Measurements from ENCODE around the gene PCGF3.
"Not testable (repeated sequence)": the region's sequence is repeated elsewhere in the genome, so short reads cannot be mapped to it uniquely, and the experiment has no call there.

The PCGF3 gene

DNA sequence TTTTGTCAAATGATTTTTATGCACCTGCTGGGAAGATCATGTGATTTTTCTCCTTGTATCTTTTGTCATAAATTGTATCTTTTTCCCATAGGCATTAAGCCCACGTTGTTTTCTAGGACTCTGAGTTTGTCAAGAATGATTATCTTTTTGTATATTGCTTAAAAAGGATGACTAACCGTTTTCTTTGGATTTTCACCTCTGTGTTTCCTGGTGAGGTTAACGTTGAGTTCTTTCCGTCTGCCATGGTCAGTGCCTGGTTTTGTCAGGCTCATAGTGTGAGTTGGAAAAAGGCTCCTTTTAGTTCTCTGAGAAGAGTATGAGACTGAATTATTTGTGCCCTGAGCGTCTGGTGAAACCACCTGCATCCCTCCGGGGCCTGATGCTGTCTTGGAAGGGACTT, 21.9 kb downstream of the PCGF3 start:
- DNase-seq (ENCODE audit: low spot score): no peak
- in situ Hi-C loops (cut with MboI; ENCODE audit: low pct_unique_long_range_greater_than_20kb, low sequenced_read_pairs, unreplicated experiment): no loop called here
- TF ChIP-seq, protein P1, sequence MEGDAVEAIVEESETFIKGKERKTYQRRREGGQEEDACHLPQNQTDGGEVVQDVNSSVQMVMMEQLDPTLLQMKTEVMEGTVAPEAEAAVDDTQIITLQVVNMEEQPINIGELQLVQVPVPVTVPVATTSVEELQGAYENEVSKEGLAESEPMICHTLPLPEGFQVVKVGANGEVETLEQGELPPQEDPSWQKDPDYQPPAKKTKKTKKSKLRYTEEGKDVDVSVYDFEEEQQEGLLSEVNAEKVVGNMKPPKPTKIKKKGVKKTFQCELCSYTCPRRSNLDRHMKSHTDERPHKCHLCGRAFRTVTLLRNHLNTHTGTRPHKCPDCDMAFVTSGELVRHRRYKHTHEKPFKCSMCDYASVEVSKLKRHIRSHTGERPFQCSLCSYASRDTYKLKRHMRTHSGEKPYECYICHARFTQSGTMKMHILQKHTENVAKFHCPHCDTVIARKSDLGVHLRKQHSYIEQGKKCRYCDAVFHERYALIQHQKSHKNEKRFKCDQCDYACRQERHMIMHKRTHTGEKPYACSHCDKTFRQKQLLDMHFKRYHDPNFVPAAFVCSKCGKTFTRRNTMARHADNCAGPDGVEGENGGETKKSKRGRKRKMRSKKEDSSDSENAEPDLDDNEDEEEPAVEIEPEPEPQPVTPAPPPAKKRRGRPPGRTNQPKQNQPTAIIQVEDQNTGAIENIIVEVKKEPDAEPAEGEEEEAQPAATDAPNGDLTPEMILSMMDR (IDR thresholded peaks at IDR 0.05; ENCODE audit: extremely low read depth, insufficient read depth, missing control alignments): no peak

DNA sequence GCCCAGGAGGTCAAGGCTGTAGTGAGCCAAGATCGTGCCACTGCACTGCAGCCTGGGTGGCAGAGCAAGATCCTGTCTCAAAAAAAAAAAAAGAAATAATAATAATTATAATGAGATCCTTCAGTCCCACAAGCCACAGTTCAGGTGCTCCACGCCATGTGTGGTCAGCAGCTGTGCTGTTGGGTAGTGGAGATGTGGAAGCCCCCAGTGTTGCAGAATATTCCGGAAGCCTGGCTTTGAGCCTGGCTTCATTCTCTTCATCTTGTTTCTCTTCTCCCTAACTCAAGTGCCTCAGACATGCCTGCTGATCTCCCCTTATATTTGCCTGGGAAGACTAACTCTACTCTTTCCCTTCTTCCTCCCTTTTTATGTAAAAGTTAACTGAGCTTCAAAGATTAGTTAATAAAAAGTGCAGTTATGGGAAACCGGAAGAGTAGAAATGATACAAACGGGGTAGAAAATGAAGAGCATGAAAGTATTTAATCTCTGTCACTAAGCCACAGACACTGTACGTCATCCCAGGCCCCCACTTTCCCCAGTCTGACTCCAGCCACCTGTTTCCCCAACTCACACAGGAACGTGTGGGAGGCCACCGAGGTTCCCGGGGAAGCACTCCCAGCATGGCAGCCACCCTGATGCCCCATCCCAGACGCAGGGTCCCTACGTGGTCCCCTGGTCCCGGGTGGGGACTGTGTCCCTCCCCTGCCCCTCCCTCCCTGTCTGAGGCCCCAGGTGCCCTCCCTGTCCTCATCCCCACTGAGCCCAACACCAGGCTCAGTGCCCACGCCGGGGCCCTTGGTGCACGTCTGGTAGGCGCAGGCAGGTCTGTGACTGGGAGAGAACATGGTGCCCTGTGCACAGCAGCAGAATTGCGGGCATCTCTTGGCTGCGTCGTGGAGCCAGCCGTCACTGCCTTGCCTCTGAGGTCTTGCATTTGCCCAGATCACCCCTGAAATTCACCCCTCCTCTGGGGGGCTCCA, 24.0 kb downstream of the PCGF3 start:
- TF ChIP-seq, protein P1 (IDR thresholded peaks at IDR 0.05; ENCODE audit: extremely low read depth, insufficient read depth, missing control alignments): no peak
- DNase-seq (ENCODE audit: low spot score): no peak
- in situ Hi-C loops (cut with MboI; ENCODE audit: low pct_unique_long_range_greater_than_20kb, low sequenced_read_pairs, unreplicated experiment): no loop called here

DNA sequence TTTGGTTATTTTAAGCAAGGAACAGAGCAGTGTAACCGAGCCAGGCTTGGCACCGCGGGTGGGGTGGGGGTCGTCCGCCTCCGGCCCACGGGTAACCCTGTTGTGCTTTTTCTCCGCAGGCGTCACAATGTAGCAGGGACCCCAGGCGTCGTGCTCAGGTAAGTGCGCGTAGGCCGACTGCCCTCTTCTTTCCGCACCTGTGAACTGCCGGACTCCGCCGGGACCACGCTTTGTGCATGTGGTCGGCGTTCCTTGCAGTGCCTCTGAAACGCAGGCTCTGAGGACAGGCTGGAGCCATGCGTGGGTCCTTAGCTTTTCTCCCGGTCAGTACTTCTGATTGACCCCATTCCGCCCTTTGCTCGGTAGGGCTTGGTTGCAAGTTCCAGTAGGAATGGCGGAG, 24.9 kb downstream of the PCGF3 start:
- in situ Hi-C loops (cut with MboI; ENCODE audit: low pct_unique_long_range_greater_than_20kb, low sequenced_read_pairs, unreplicated experiment): no loop called here
- TF ChIP-seq, protein P1 (IDR thresholded peaks at IDR 0.05; ENCODE audit: extremely low read depth, insufficient read depth, missing control alignments): no peak
- DNase-seq (ENCODE audit: low spot score): no peak

- in situ Hi-C loops (cut with MboI; ENCODE audit: low pct_unique_long_range_greater_than_20kb, low sequenced_read_pairs, unreplicated experiment); DNase-seq (ENCODE audit: low spot score): not testable (repeated sequence)
Observed at GRCh38 chr4:730946-731904, 25.6 kb downstream of the PCGF3 start.

DNA sequence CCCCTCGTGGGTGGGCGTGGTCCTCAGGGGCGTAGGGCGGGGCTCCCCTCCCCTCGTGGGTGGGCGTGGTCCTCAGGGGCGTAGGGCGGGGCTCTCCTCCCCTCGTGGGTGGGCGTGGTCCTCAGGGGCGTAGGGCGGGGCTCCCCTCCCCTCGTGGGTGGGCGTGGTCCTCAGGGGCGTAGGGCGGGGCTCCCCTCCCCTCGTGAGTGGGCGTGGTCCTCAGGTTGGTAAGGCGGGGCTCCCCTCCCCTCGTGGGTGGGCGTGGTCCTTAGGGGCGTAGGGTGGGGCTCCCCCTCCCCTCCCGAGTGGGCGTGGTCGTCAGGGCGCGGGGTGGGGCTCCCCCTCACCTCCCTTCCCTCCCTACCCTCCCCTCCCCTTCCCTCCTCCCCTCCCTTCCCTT, 26.3 kb downstream of the PCGF3 start:
- in situ Hi-C loops (cut with MboI; ENCODE audit: low pct_unique_long_range_greater_than_20kb, low sequenced_read_pairs, unreplicated experiment); DNase-seq (ENCODE audit: low spot score): not testable (repeated sequence)

GRCh38 chr4:732486-732885, 26.9 kb downstream of the PCGF3 start:
- TF ChIP-seq, protein P1 (IDR thresholded peaks at IDR 0.05; ENCODE audit: extremely low read depth, insufficient read depth, missing control alignments): no peak
- no peak for DNase-seq (ENCODE audit: low spot score)
- in situ Hi-C loops (cut with MboI; ENCODE audit: low pct_unique_long_range_greater_than_20kb, low sequenced_read_pairs, unreplicated experiment): no loop called here

DNA sequence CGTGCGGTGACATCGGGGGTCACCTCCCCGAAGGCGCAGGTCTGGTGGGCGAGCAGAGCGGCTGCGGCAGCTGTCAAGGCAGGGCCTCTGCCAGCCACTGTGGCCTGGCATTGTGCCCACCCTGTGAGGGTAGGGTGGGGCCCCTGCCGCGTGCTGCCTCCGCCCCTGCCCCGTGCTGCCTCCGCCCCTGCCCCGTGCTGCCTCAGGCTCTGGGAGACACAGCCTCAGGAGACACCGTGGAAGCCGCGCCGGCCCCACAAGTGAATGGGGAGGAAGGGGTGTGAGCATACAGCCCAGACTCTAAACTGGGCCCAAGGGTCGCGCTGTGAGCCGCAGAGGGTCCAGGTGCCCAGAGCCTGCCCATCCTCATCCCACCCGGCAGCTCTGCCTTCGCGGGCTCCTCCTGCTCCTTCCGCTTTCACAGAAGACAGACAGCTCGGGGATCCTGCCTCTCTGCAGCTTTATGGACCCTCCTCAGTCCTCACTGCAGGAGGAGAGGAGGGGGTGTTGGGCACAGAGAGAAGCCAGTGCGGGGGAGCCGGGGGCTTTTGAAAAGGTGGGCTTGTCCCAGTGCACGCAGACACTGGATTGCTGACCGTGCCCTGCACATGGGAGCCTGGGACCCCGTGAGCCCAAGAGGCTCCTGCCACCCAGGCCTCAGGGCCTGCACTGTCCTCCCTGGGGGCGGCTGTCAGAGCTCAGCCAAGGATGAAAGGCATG, 27.4 kb downstream of the PCGF3 start:
- TF ChIP-seq, protein P1 (IDR thresholded peaks at IDR 0.05; ENCODE audit: extremely low read depth, insufficient read depth, missing control alignments): no peak
- no peak for DNase-seq (ENCODE audit: low spot score)
- in situ Hi-C loops (cut with MboI; ENCODE audit: low pct_unique_long_range_greater_than_20kb, low sequenced_read_pairs, unreplicated experiment): no loop called here

Measured in GM13977 (cell line).